ENCODE data around the gene PAX3.

Gene PAX3

DNA sequence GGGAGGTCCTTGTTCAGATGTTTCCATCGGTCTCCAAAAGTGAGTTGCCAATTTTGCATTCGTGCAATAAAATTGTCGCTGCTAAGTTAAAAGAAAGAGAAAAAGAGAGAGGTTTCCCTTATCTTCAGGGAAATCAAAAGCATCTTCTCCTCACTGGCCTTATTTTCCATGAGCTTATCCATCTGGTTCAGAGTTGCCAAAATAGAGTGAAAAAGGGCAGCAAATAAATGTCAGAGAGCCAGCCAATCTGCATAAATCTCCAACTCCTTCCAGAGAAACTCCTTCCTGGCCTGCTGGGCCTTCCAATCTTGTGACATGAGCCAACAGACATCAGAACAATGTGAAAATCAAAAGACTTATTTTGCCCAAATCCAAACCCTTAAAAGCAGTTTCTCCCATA, 28.4 kb downstream of the PAX3 start:
- H2AFZ ChIP-seq (ENCODE audit: low read length): no peak overlapping the region
- DNase-seq (ENCODE audit: low spot score): no peak
- H2BK5ac ChIP-seq (ENCODE audit: low read length): no peak overlapping the region
- H3K27ac ChIP-seq (replicated peaks; ENCODE audit: low read length): no peak overlapping the region
- H3K79me1 ChIP-seq (ENCODE audit: low read depth, low read length): no peaks in the 10 kb centered on the region
- no peaks in the 10 kb centered on the region for H3K9me3 ChIP-seq (replicated peaks in 1 of 2; ENCODE audit: control insufficient read depth in 2 of 2, insufficient read depth in 1 of 2, low read depth in 1 of 2, low read length in 2 of 2)
- H4K91ac ChIP-seq (ENCODE audit: low read depth, low read length, poor library complexity): no peak overlapping the region
- H3K18ac ChIP-seq (ENCODE audit: low read length): no peak overlapping the region
- no peak overlapping the region for H3K23ac ChIP-seq (ENCODE audit: low read depth, low read length, poor library complexity)
- H3K9ac ChIP-seq (ENCODE audit: low read depth, low read length, poor library complexity): no peak overlapping the region
- no peak overlapping the region for H3K4me3 ChIP-seq (ENCODE audit: low read length in 2 of 2)
- H3K4me1 ChIP-seq (ENCODE audit: control insufficient read depth in 2 of 2, insufficient read depth in 1 of 2, low read depth in 1 of 2, low read length in 2 of 2): peaks cover 3 to 13% of the 10 kb centered on the region in 2 donors
- no peak overlapping the region for H4K8ac ChIP-seq (ENCODE audit: low read depth, low read length)
- no peak overlapping the region for H3K4ac ChIP-seq (ENCODE audit: low read length)
- H3K14ac ChIP-seq (ENCODE audit: low read length): no peak overlapping the region
- H3K27me3 ChIP-seq (ENCODE audit: control insufficient read depth in 3 of 3, insufficient read depth in 3 of 3, low read depth in 1 of 3, low read length in 3 of 3): peaks cover 4 to 46% (median 37%) of the 10 kb centered on the region in 3 experiments
- no peak overlapping the region for H2BK15ac ChIP-seq (ENCODE audit: low read length)
- no peak overlapping the region for H3K4me2 ChIP-seq (ENCODE audit: insufficient read depth, low read length, poor library complexity, severe bottlenecking)
- H3K36me3 ChIP-seq (replicated peaks in 1 of 2; ENCODE audit: control insufficient read depth in 2 of 2, insufficient read depth in 2 of 2, low read length in 2 of 2): no peaks in the 10 kb centered on the region
- H2BK12ac ChIP-seq (ENCODE audit: low read length): no peak overlapping the region
- no CpG with 5 or more reads among the region's 3 CpGs for WGBS, 2 donors (ENCODE audit: extremely low coverage in 2 of 2, insufficient read length in 2 of 2, insufficient replicate concordance in 1 of 2)
- H2AK5ac ChIP-seq (ENCODE audit: low read depth, low read length): no peak overlapping the region
- H2BK120ac ChIP-seq (ENCODE audit: low read depth, low read length): no peak overlapping the region

DNA sequence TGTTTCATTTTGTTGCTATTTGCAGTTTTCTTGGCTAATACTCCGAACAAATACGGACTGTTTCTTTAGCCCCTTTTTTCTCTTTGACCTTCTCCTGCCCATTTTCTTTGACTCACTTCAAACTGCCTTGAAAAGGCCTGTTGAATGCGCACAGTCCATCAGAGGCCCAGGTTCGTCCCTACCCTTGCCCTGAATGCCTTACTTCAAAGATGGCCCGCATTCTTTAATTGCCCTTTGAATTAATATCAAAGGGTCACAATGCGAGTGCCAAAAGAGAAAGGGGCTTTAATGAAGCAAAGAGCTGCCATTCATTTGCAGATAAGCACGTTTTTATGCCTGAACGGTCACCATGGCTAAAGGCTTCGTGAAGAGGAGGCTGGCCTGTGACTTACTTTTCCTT, 29.7 kb downstream of the PAX3 start:
- no peak overlapping the region for H4K91ac ChIP-seq (ENCODE audit: low read depth, low read length, poor library complexity)
- peaks cover 4 to 44% (median 37%) of the 10 kb centered on the region in 3 experiments for H3K27me3 ChIP-seq (ENCODE audit: control insufficient read depth in 3 of 3, insufficient read depth in 3 of 3, low read depth in 1 of 3, low read length in 3 of 3)
- H2AFZ ChIP-seq (ENCODE audit: low read length): no peak overlapping the region
- no peak overlapping the region for H3K18ac ChIP-seq (ENCODE audit: low read length)
- no CpG with 5 or more reads among the region's 9 CpGs for whole genome bisulfite sequencing, 2 donors (ENCODE audit: extremely low coverage in 2 of 2, insufficient read length in 2 of 2, insufficient replicate concordance in 1 of 2)
- no peak overlapping the region for H3K9ac ChIP-seq (ENCODE audit: low read depth, low read length, poor library complexity)
- no peaks in the 10 kb centered on the region for H3K79me1 ChIP-seq (ENCODE audit: low read depth, low read length)
- no peak overlapping the region for H2BK15ac ChIP-seq (ENCODE audit: low read length)
- no peak overlapping the region for H3K4me2 ChIP-seq (ENCODE audit: insufficient read depth, low read length, poor library complexity, severe bottlenecking)
- no peak overlapping the region for H3K4me3 ChIP-seq (ENCODE audit: low read length in 2 of 2)
- H3K4ac ChIP-seq (ENCODE audit: low read length): no peak overlapping the region
- H2AK5ac ChIP-seq (ENCODE audit: low read depth, low read length): no peak overlapping the region
- no peaks in the 10 kb centered on the region for H3K9me3 ChIP-seq (replicated peaks in 1 of 2; ENCODE audit: control insufficient read depth in 2 of 2, insufficient read depth in 1 of 2, low read depth in 1 of 2, low read length in 2 of 2)
- peaks cover 3 to 14% of the 10 kb centered on the region in 2 donors for H3K4me1 ChIP-seq (ENCODE audit: control insufficient read depth in 2 of 2, insufficient read depth in 1 of 2, low read depth in 1 of 2, low read length in 2 of 2)
- no peak overlapping the region for H3K14ac ChIP-seq (ENCODE audit: low read length)
- H2BK5ac ChIP-seq (ENCODE audit: low read length): no peak overlapping the region
- no peak overlapping the region for H3K23ac ChIP-seq (ENCODE audit: low read depth, low read length, poor library complexity)
- peak; percentile 84 for DNase-seq (ENCODE audit: low spot score)
- H3K36me3 ChIP-seq (replicated peaks in 1 of 2; ENCODE audit: control insufficient read depth in 2 of 2, insufficient read depth in 2 of 2, low read length in 2 of 2): no peaks in the 10 kb centered on the region
- H2BK120ac ChIP-seq (ENCODE audit: low read depth, low read length): no peak overlapping the region
- no peak overlapping the region for H2BK12ac ChIP-seq (ENCODE audit: low read length)
- no peak overlapping the region for H4K8ac ChIP-seq (ENCODE audit: low read depth, low read length)
- no peak overlapping the region for H3K27ac ChIP-seq (replicated peaks; ENCODE audit: low read length)

DNA sequence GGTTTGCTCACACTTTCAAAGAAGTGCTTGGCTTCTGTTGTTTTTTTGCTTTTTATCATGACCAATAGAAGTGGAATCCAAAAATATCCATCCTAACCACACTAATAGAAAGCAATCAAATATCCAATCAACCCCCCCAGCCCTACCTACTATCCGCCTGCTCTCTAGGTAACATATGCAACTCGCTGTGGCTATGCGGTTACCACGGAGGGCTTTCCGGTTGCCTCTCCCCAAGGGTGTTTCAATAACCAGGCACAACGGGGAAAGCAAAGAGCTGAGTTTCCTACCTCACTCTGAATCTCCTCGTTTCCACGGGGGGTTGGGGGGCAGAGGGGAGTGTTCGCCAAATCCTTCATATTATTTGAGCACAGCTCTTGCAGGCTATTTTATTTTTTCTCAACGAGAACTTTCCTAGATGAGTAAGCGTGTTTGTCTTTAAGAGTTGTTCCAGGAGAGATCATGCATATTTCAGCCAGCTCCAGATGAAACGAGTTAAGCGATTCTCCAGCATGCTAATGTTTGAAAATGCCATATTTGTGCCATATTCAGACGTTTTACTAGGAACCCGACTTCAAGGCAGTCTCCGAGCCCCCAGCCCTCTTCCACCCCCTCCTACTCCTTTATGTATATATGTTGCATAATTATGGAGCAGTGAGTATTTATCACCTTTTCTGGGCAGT, 30.3 kb downstream of the PAX3 start:
- no CpG with 5 or more reads among the region's 16 CpGs for WGBS, 2 donors (ENCODE audit: extremely low coverage in 2 of 2, insufficient read length in 2 of 2, insufficient replicate concordance in 1 of 2)
- Histone ChIP-seq H4K8ac (ENCODE audit: low read depth, low read length) (no peak overlapping the region), H2BK12ac (ENCODE audit: low read length) (no peak overlapping the region)

DNA sequence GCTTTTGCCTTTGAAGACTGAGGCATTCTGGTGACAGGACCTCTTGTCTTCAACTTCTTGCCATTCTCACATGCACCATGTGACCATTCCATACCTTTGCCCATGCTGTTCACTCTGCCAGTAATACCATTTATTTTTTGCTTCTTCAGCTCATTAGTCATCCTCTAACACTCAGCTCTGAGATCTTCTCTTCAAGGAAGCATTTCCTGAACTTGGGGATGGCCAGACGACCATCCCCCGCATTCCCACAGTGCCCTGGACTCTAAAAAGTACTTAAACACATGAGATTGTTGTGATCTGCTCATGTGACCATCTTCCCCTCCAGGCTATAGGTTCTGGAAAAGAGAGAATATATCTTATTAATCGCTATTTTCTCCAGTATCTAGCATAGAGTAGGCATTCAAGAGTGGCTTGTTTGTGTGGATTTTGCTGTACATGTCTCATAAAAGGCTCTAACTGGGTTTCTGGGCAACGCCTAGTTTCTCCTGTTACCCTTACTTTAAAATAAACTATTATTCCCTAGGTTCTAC, 33.9 kb downstream of the PAX3 start:
- no peak overlapping the region for H3K9ac ChIP-seq (ENCODE audit: low read depth, low read length, poor library complexity)
- no peak overlapping the region for H3K4me3 ChIP-seq (ENCODE audit: low read length in 2 of 2)
- no peak overlapping the region for H2BK5ac ChIP-seq (ENCODE audit: low read length)
- H3K4me2 ChIP-seq (ENCODE audit: insufficient read depth, low read length, poor library complexity, severe bottlenecking): no peak overlapping the region
- no peak overlapping the region for H3K18ac ChIP-seq (ENCODE audit: low read length)
- H2AK5ac ChIP-seq (ENCODE audit: low read depth, low read length): no peak overlapping the region
- H3K27me3 ChIP-seq (ENCODE audit: control insufficient read depth in 3 of 3, insufficient read depth in 3 of 3, low read depth in 1 of 3, low read length in 3 of 3): peaks cover 0 to 22% (median 18%) of the 10 kb centered on the region in 3 experiments
- H3K36me3 ChIP-seq (replicated peaks in 1 of 2; ENCODE audit: control insufficient read depth in 2 of 2, insufficient read depth in 2 of 2, low read length in 2 of 2): no peaks in the 10 kb centered on the region
- DNase-seq (ENCODE audit: low spot score): no peak
- no peaks in the 10 kb centered on the region for H3K9me3 ChIP-seq (replicated peaks in 1 of 2; ENCODE audit: control insufficient read depth in 2 of 2, insufficient read depth in 1 of 2, low read depth in 1 of 2, low read length in 2 of 2)
- no peak overlapping the region for H3K27ac ChIP-seq (replicated peaks; ENCODE audit: low read length)
- no peak overlapping the region for H3K4ac ChIP-seq (ENCODE audit: low read length)
- H2BK12ac ChIP-seq (ENCODE audit: low read length): no peak overlapping the region
- H3K4me1 ChIP-seq (ENCODE audit: control insufficient read depth in 2 of 2, insufficient read depth in 1 of 2, low read depth in 1 of 2, low read length in 2 of 2): peaks cover 3 to 10% of the 10 kb centered on the region in 2 donors
- H2BK120ac ChIP-seq (ENCODE audit: low read depth, low read length): no peak overlapping the region
- no peak overlapping the region for H4K8ac ChIP-seq (ENCODE audit: low read depth, low read length)
- no CpG with 5 or more reads among the region's 4 CpGs for WGBS, 2 donors (ENCODE audit: extremely low coverage in 2 of 2, insufficient read length in 2 of 2, insufficient replicate concordance in 1 of 2)
- no peak overlapping the region for H2AFZ ChIP-seq (ENCODE audit: low read length)
- no peak overlapping the region for H3K23ac ChIP-seq (ENCODE audit: low read depth, low read length, poor library complexity)
- H4K91ac ChIP-seq (ENCODE audit: low read depth, low read length, poor library complexity): no peak overlapping the region
- no peaks in the 10 kb centered on the region for H3K79me1 ChIP-seq (ENCODE audit: low read depth, low read length)
- H2BK15ac ChIP-seq (ENCODE audit: low read length): no peak overlapping the region
- H3K14ac ChIP-seq (ENCODE audit: low read length): no peak overlapping the region

More for the DNA sequence above, 30.3 kb downstream of the PAX3 start:
- Histone ChIP-seq H3K18ac (ENCODE audit: low read length) (no peak overlapping the region), H3K9ac (ENCODE audit: low read depth, low read length, poor library complexity) (no peak overlapping the region), H3K4me1 (ENCODE audit: control insufficient read depth in 2 of 2, insufficient read depth in 1 of 2, low read depth in 1 of 2, low read length in 2 of 2) (peaks cover 3 to 14% of the 10 kb centered on the region in 2 donors), H3K79me1 (ENCODE audit: low read depth, low read length) (no peaks in the 10 kb centered on the region), H3K4ac (ENCODE audit: low read length) (no peak overlapping the region), H2AK5ac (ENCODE audit: low read depth, low read length) (no peak overlapping the region), H2BK120ac (ENCODE audit: low read depth, low read length) (no peak overlapping the region), H3K27ac (replicated peaks; ENCODE audit: low read length) (no peak overlapping the region), H3K4me2 (ENCODE audit: insufficient read depth, low read length, poor library complexity, severe bottlenecking) (no peak overlapping the region), H2BK5ac (ENCODE audit: low read length) (no peak overlapping the region), H3K36me3 (replicated peaks in 1 of 2; ENCODE audit: control insufficient read depth in 2 of 2, insufficient read depth in 2 of 2, low read length in 2 of 2) (no peaks in the 10 kb centered on the region), H3K4me3 (ENCODE audit: low read length in 2 of 2) (no peak overlapping the region), H3K14ac (ENCODE audit: low read length) (no peak overlapping the region), H3K23ac (ENCODE audit: low read depth, low read length, poor library complexity) (no peak overlapping the region), H4K91ac (ENCODE audit: low read depth, low read length, poor library complexity) (no peak overlapping the region), H3K9me3 (replicated peaks in 1 of 2; ENCODE audit: control insufficient read depth in 2 of 2, insufficient read depth in 1 of 2, low read depth in 1 of 2, low read length in 2 of 2) (no peaks in the 10 kb centered on the region), H2AFZ (ENCODE audit: low read length) (no peak overlapping the region), H3K27me3 (ENCODE audit: control insufficient read depth in 3 of 3, insufficient read depth in 3 of 3, low read depth in 1 of 3, low read length in 3 of 3) (peaks cover 4 to 44% (median 37%) of the 10 kb centered on the region in 3 experiments), H2BK15ac (ENCODE audit: low read length) (no peak overlapping the region)
- no peak for DNase-seq (ENCODE audit: low spot score)
